Cardiac fibroblast (primary cell): ENCODE results near the gene PKHD1.

ENCODE experiments used
- DNase-seq, 2 donors: peaks; one replicate each; pipeline versions ENCODE4 v3.0.0 to v3.0.0-alpha.2; 2010; ENCODE audit warnings: low read depth in 2 of 2
- H3K4me3 ChIP-seq, 2 donors: replicated peaks in 1 of 2; 1 replicate in 1 of 2; 2 replicates in 1 of 2; pipeline ENCODE4 v1.5.1; 2011; ENCODE audit warnings: low read depth in 2 of 2, low read length in 2 of 2, mild to moderate bottlenecking in 2 of 2, moderate library complexity in 1 of 2
- CTCF ChIP-seq: IDR thresholded peaks from one replicate; pipeline ENCODE4 v1.5.1; 2011; ENCODE audit warnings: low read depth, mild to moderate bottlenecking, low read length, inconsistent platforms

The PKHD1 gene

GRCh38 chr6:51663525-51663924 lies 423.9 kb downstream of the PKHD1 start:
- H3K4me3 ChIP-seq: no peak overlapping the region
- DNase-seq: no peak
- TF ChIP-seq CTCF: no peak

GRCh38 chr6:51660767-51661166 lies 426.6 kb downstream of the PKHD1 start:
- TF ChIP-seq CTCF: no peak
- no peak overlapping the region for H3K4me3 ChIP-seq
- DNase-seq: no peak

GRCh38 chr6:51657491-51657890 lies 429.9 kb downstream of the PKHD1 start:
- TF ChIP-seq CTCF: no peak
- no peak overlapping the region for H3K4me3 ChIP-seq
- DNase-seq: no peak

- no peak overlapping the region for H3K4me3 ChIP-seq
- no peak for DNase-seq
- no peak for TF ChIP-seq CTCF
These were observed 431.9 kb downstream of the PKHD1 start for GRCh38 chr6:51655517-51655916.

GRCh38 chr6:51654647-51655046 lies 432.8 kb downstream of the PKHD1 start:
- no peak overlapping the region for H3K4me3 ChIP-seq
- no peak for TF ChIP-seq CTCF
- DNase-seq: no peak

GRCh38 chr6:51651132-51651817 lies 436.1 kb downstream of the PKHD1 start:
- no peak for DNase-seq
- no peak for TF ChIP-seq CTCF
- no peak overlapping the region for H3K4me3 ChIP-seq

GRCh38 chr6:51648774-51649173 lies 438.6 kb downstream of the PKHD1 start:
- TF ChIP-seq CTCF: no peak
- DNase-seq: no peak
- no peak overlapping the region for H3K4me3 ChIP-seq
